ENCODE data around the gene EXPH5.

Gene EXPH5

DNA sequence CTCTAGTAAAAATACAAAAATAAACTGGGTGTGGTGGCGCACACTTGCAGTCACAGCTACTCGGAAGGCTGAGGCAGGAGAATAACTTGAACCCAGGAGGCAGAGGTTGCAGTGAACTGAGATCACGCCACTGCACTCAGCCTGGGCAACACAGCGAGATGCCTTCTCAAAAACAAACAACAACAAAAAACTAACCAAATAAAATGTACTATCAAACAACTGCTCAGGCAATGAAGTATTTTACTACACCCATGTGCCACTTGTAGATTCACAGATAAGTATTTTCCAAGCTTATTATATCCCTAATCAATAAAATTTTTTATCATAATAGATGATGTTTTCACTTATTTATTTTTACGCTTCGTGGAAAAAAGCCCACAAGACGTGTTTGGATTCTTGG, 127.2 kb downstream of the EXPH5 start:
- no peak for DNase-seq (ENCODE audit: low read depth)
